ENCODE results near the gene THOC6. TPM values are rescaled to one million over a fixed set of nuclear protein-coding genes. Genes with fewer than 3 reads are reported as not detected.
"Not testable (repeated sequence)": the region's sequence is repeated elsewhere in the genome, so short reads cannot be mapped to it uniquely, and the experiment has no call there.

THOC6 gene
- total RNA-seq, 1 donor from 2014 or later, result 16.6 TPM

DNA sequence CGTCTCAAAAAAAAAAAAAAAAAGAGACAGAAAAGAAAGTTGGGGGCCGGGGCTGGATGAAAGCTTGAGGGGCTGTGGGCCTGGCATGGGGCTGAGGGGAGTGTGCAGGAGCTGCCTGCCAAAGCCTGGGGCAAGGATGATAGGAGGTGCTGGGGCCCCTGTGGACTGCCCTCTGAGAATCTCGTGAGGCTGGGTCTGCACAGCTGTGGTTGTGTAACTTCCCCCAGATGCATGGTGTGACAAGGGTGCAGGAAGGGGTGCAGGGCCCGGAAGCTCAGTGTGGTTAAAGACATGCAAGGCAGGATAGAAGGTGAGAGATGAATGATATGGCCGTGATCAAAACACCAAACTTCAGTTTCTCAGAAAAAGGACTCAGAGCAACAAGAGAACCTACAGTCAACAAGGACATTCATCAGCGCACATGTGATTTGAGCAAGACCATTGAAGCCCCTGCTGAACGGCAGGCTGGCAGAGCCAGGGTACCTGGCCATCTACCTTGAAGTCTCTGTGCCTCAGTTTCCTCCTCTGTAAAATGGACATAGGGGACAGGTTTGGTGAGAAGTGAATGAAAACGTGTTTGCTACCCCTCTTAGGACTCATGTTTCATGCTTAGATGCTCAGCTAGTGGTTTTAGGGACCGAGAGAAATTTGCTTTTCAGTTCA lies 51.2 kb downstream of the THOC6 start:
- Mint-ChIP-seq H3K9me3 (no peaks in the 10 kb centered on the region), H3K36me3 (no peaks in the 10 kb centered on the region), H3K4me3 (no peak overlapping the region), H3K27ac (no peak overlapping the region), H3K27me3 (ENCODE audit: insufficient read depth, low read depth) (peaks cover 15% of the 10 kb centered on the region), H3K4me1 (peaks cover 9% of the 10 kb centered on the region)
- Histone ChIP-seq H3K4me3 (no peak overlapping the region), H3K36me3 (no peaks in the 10 kb centered on the region), H3K27ac (no peak overlapping the region), H4K20me1 (ENCODE audit: low read depth) (no peaks in the 10 kb centered on the region), H3K9ac (no peak overlapping the region), H3K27me3 (no peaks in the 10 kb centered on the region), H3K4me2 (no peak overlapping the region), H3F3A (ENCODE audit: low read depth) (no peaks in the 10 kb centered on the region), H3K79me2 (ENCODE audit: low read depth) (no peaks in the 10 kb centered on the region), H2AFZ (replicated peaks) (no peak overlapping the region), H3K9me3 (ENCODE audit: low read depth) (no peaks in the 10 kb centered on the region), H3K4me1 (no peaks in the 10 kb centered on the region)
- no peak for DNase-seq (ENCODE audit: low spot score)
- TF ChIP-seq, protein P1, sequence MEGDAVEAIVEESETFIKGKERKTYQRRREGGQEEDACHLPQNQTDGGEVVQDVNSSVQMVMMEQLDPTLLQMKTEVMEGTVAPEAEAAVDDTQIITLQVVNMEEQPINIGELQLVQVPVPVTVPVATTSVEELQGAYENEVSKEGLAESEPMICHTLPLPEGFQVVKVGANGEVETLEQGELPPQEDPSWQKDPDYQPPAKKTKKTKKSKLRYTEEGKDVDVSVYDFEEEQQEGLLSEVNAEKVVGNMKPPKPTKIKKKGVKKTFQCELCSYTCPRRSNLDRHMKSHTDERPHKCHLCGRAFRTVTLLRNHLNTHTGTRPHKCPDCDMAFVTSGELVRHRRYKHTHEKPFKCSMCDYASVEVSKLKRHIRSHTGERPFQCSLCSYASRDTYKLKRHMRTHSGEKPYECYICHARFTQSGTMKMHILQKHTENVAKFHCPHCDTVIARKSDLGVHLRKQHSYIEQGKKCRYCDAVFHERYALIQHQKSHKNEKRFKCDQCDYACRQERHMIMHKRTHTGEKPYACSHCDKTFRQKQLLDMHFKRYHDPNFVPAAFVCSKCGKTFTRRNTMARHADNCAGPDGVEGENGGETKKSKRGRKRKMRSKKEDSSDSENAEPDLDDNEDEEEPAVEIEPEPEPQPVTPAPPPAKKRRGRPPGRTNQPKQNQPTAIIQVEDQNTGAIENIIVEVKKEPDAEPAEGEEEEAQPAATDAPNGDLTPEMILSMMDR (IDR thresholded peaks at IDR 0.05), result no peak
- TF ChIP-seq EZH2 (IDR thresholded peaks at IDR 0.05) (no peak), EZH2phosphoT487 (IDR thresholded peaks at IDR 0.05) (no peak)

- no peak overlapping the region for H3K4me2 ChIP-seq
These were observed 51.7 kb downstream of the THOC6 start for GRCh38 chr16:3075523-3075915.

GRCh38 chr16:3075946-3076345 lies 52.1 kb downstream of the THOC6 start:
- not testable (repeated sequence) for H3K79me2 ChIP-seq (ENCODE audit: low read depth); H3K4me1 ChIP-seq; H3K9me3 Mint-ChIP-seq; H3K27ac Mint-ChIP-seq; H3K4me3 Mint-ChIP-seq; H3F3A ChIP-seq (ENCODE audit: low read depth); H3K9ac ChIP-seq; DNase-seq (ENCODE audit: low spot score); H3K36me3 Mint-ChIP-seq; H3K4me2 ChIP-seq; H3K27ac ChIP-seq; H3K4me3 ChIP-seq; H2AFZ ChIP-seq (replicated peaks); H3K36me3 ChIP-seq; H3K27me3 ChIP-seq; H3K9me3 ChIP-seq (ENCODE audit: low read depth); H4K20me1 ChIP-seq (ENCODE audit: low read depth)
- peaks cover 11% of the 10 kb centered on the region for H3K4me1 Mint-ChIP-seq
- H3K27me3 Mint-ChIP-seq (ENCODE audit: insufficient read depth, low read depth), result peaks cover 12% of the 10 kb centered on the region

More at GRCh38 chr16:3075523-3075915, 51.7 kb downstream of the THOC6 start:
- H3K9me3 ChIP-seq (ENCODE audit: low read depth), result no peaks in the 10 kb centered on the region
- H3K4me1 Mint-ChIP-seq, result peaks cover 9% of the 10 kb centered on the region
- TF ChIP-seq, protein P1 (IDR thresholded peaks at IDR 0.05), result no peak
- TF ChIP-seq EZH2phosphoT487 (IDR thresholded peaks at IDR 0.05), result no peak
- TF ChIP-seq EZH2 (IDR thresholded peaks at IDR 0.05), result no peak
- DNase-seq (ENCODE audit: low spot score), result no peak
- no peak overlapping the region for H3K4me3 Mint-ChIP-seq
- H3K36me3 ChIP-seq, result no peaks in the 10 kb centered on the region
- H2AFZ ChIP-seq (replicated peaks), result no peak overlapping the region
- no peak overlapping the region for H3K27ac ChIP-seq
- H3K79me2 ChIP-seq (ENCODE audit: low read depth), result no peaks in the 10 kb centered on the region
- H3K36me3 Mint-ChIP-seq, result no peaks in the 10 kb centered on the region
- no peaks in the 10 kb centered on the region for H4K20me1 ChIP-seq (ENCODE audit: low read depth)
- H3K27me3 ChIP-seq, result no peaks in the 10 kb centered on the region
- no peak overlapping the region for H3K9ac ChIP-seq
- H3F3A ChIP-seq (ENCODE audit: low read depth), result no peaks in the 10 kb centered on the region
- no peak overlapping the region for H3K27ac Mint-ChIP-seq
- peaks cover 12% of the 10 kb centered on the region for H3K27me3 Mint-ChIP-seq (ENCODE audit: insufficient read depth, low read depth)
- no peaks in the 10 kb centered on the region for H3K4me1 ChIP-seq
- no peak overlapping the region for H3K4me3 ChIP-seq
- H3K9me3 Mint-ChIP-seq, result no peaks in the 10 kb centered on the region

- H3K79me2 ChIP-seq (ENCODE audit: low read depth), result no peaks in the 10 kb centered on the region
These were observed 52.7 kb downstream of the THOC6 start for GRCh38 chr16:3076577-3076976.

More at GRCh38 chr16:3076577-3076976, 52.7 kb downstream of the THOC6 start:
- H3K4me1 Mint-ChIP-seq, result peaks cover 14% of the 10 kb centered on the region
- H3K9me3 Mint-ChIP-seq, result peaks cover 2% of the 10 kb centered on the region
- no peaks in the 10 kb centered on the region for H3F3A ChIP-seq (ENCODE audit: low read depth)
- no peaks in the 10 kb centered on the region for H3K36me3 Mint-ChIP-seq
- no peak overlapping the region for H3K27ac Mint-ChIP-seq
- no peaks in the 10 kb centered on the region for H3K4me1 ChIP-seq
- no peak overlapping the region for H3K4me2 ChIP-seq
- DNase-seq (ENCODE audit: low spot score), result no peak
- H3K4me3 ChIP-seq, result no peak overlapping the region
- H3K9me3 ChIP-seq (ENCODE audit: low read depth), result no peaks in the 10 kb centered on the region
- no peak overlapping the region for H3K4me3 Mint-ChIP-seq
- H3K36me3 ChIP-seq, result no peaks in the 10 kb centered on the region
- H3K27me3 ChIP-seq, result no peaks in the 10 kb centered on the region
- H3K9ac ChIP-seq, result no peak overlapping the region
- no peak overlapping the region for H3K27ac ChIP-seq
- TF ChIP-seq EZH2 (IDR thresholded peaks at IDR 0.05) (no peak), EZH2phosphoT487 (IDR thresholded peaks at IDR 0.05) (no peak)
- TF ChIP-seq, protein P1 (IDR thresholded peaks at IDR 0.05), result no peak
- H2AFZ ChIP-seq (replicated peaks), result no peak overlapping the region
- H3K27me3 Mint-ChIP-seq (ENCODE audit: insufficient read depth, low read depth), result peaks cover 12% of the 10 kb centered on the region
- H4K20me1 ChIP-seq (ENCODE audit: low read depth), result no peaks in the 10 kb centered on the region

Measured in neural progenitor cell (in vitro differentiated cells).